GM23248 (cell line): ENCODE results near the gene CCBE1.

Experiments used
- EZH2 ChIP-seq: fragments of 200-600 bp; sonication (generic); IDR thresholded peaks from 2 replicates; pipeline ENCODE4 v1.6.1; 2018; ENCODE audit warnings: antibody characterized with exemption, mild to moderate bottlenecking; ENCODE audit not compliant: insufficient read depth, poor library complexity, severe bottlenecking
- EZH2phosphoT487 ChIP-seq: fragments of 200-600 bp; sonication (generic); IDR thresholded peaks from 2 replicates; pipeline ENCODE4 v1.6.1; 2018; ENCODE audit warnings: antibody characterized with exemption, moderate library complexity, mild to moderate bottlenecking, low read depth; ENCODE audit not compliant: insufficient read depth

- TF ChIP-seq EZH2phosphoT487 = no peak
- TF ChIP-seq EZH2 = no peak
These were observed 2.4 kb downstream of the CCBE1 start for GRCh38 chr18:59694824-59695223.
